H1 (cell line): Measurements from ENCODE around the gene TMEM223. TPM values are rescaled to one million over a fixed set of nuclear protein-coding genes. Genes with fewer than 3 reads are reported as not detected.

Source experiments
- CEBPB ChIP-seq: IDR thresholded peaks from 2 replicates; pipeline ENCODE4 v1.6.1; 2012; ENCODE audit warnings: low read depth, low read length
- JUN ChIP-seq: IDR thresholded peaks from 2 replicates; pipeline ENCODE4 v1.6.1; 2011; ENCODE audit warnings: low read depth, mild to moderate bottlenecking, improper control_type of control experiment, low read length
- PHF8 ChIP-seq: fragments of 200-600 bp; sonication (generic); conservative IDR thresholded peaks from 2 replicates; pipeline ENCODE4 v1.7.1; 2012; ENCODE audit warnings: low read depth, mild to moderate bottlenecking, inconsistent platforms, low read length, moderate library complexity
- POLR2AphosphoS5 ChIP-seq: IDR thresholded peaks from 2 replicates; pipeline ENCODE4 v1.6.1; 2011; ENCODE audit warnings: low read depth, low read length
- RBBP5 ChIP-seq: IDR thresholded peaks from 2 replicates; pipeline ENCODE4 v1.7.1; 2012; ENCODE audit warnings: low read depth, mild to moderate bottlenecking, inconsistent platforms, low read length, moderate library complexity, borderline replicate concordance
- RFX5 ChIP-seq: IDR thresholded peaks from 2 replicates; pipeline ENCODE4 v1.6.1; 2011; ENCODE audit warnings: low read depth, low read length, improper control_type of control experiment, borderline replicate concordance
- TAF1 ChIP-seq: IDR thresholded peaks from 2 replicates; pipeline ENCODE4 v1.6.1; 2011; ENCODE audit warnings: mild to moderate bottlenecking, low read depth, low read length
- TAF7 ChIP-seq: optimal IDR thresholded peaks from 2 replicates; pipeline ENCODE3; 2011; ENCODE audit warnings: low read depth, mild to moderate bottlenecking, inconsistent platforms, low read length, moderate library complexity, borderline replicate concordance
- YY1 ChIP-seq: IDR thresholded peaks from 2 replicates; pipeline ENCODE4 v1.6.1; 2011; ENCODE audit warnings: low read depth, mild to moderate bottlenecking, low read length
- polyA plus RNA-seq, 7 experiments: library from polyadenylated mRNA; depleted of rRNA in 3 of 7; stranded (reverse) in 5 of 7; unstranded in 2 of 7; fragments of >200 nt in 5 of 7; fragments of 200-250 nt in 2 of 7; gene quantifications; 1 replicate in 5 of 7; 2 replicates in 1 of 7; 4 replicates in 1 of 7; pipeline versions ENCODE4 v1.2.1 to v1.2.3, GENCODE V29; 2011 to 2013; ENCODE audit warnings: missing spikeins in 2 of 7, mixed read lengths in 2 of 7
- total RNA-seq: library from RNA; stranded (reverse); fragmentation: NEBNext Ultra II Directional; extraction: Animal tissue kit (Norgen Biotek cat#: 25700); gene quantifications from 2 replicates; pipeline ENCODE4 v1.2.1, GENCODE V29; 2021
- TF ChIP-seq, protein P1 (sequence below): fragments of 300-600 bp; sonication (generic); IDR thresholded peaks from 2 replicates; pipeline ENCODE4 v1.7.1; 2012; ENCODE audit warnings: low read length, moderate library complexity, mild to moderate bottlenecking, inconsistent platforms; ENCODE audit not compliant: insufficient replicate concordance

The TMEM223 gene
- total and polyA plus RNA-seq, 2 of the 8 experiments (the other 6 are each of a cell fraction or from before 2014, with no cell fraction given), result 22.9 to 64.1 TPM

DNA sequence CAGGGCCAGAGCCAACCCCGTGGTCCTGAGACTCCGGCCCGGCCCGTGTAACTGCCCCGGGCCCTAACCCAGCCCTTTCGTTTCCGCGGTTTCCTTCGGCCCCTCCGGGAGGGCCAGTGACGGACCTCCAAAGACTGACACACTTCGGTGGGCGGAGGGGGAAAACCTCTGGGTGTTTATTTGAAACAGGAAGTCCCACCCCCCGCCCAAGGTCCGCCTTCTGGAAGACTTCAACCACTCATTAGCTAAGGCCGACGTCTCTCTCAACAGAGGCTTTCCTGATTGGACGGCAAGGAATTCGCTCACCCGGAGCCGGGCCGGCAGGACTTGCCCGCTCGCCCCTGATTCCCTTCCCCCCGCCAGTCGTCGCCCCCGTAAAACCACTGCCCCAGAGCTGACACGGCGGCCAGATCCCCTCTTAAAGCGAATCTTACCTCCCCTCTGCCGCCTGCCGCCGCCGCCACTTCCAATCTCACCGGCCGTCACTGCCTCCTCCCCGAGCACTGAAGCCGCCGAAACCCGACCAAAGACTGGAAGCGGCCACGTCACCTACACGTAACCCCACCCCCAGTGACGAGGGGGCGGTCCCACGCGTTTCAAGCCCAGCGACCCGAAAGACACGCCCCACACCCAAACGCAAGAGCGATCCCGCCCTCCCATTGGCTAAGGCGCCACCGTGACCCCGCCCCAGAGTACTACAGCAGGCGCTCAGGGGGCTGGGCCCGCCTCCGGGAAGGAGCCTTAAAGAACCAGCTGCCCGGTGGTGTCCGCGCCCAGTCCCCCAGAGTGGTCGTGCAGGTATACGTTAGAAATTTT is 39.9 kb upstream of the TMEM223 start, which contains the start of gene STX5 (continued):
- peak; percentile 97 for TF ChIP-seq PHF8
- TF ChIP-seq TAF7, result peak; percentile 67
- TF ChIP-seq POLR2AphosphoS5, result peak; percentile 88; the same call in 1 of the 2 replicates
- 0 out of 2 replicates have a peak, but pooled peaks have one; percentile 28 for TF ChIP-seq RBBP5
- TF ChIP-seq JUN, result no peak
- peak; percentile 95 for TF ChIP-seq TAF1
- no peak; the same call in 1 of the 2 replicates for TF ChIP-seq RFX5
- TF ChIP-seq CEBPB, result no peak
- TF ChIP-seq YY1, result no peak
- TF ChIP-seq, protein P1, sequence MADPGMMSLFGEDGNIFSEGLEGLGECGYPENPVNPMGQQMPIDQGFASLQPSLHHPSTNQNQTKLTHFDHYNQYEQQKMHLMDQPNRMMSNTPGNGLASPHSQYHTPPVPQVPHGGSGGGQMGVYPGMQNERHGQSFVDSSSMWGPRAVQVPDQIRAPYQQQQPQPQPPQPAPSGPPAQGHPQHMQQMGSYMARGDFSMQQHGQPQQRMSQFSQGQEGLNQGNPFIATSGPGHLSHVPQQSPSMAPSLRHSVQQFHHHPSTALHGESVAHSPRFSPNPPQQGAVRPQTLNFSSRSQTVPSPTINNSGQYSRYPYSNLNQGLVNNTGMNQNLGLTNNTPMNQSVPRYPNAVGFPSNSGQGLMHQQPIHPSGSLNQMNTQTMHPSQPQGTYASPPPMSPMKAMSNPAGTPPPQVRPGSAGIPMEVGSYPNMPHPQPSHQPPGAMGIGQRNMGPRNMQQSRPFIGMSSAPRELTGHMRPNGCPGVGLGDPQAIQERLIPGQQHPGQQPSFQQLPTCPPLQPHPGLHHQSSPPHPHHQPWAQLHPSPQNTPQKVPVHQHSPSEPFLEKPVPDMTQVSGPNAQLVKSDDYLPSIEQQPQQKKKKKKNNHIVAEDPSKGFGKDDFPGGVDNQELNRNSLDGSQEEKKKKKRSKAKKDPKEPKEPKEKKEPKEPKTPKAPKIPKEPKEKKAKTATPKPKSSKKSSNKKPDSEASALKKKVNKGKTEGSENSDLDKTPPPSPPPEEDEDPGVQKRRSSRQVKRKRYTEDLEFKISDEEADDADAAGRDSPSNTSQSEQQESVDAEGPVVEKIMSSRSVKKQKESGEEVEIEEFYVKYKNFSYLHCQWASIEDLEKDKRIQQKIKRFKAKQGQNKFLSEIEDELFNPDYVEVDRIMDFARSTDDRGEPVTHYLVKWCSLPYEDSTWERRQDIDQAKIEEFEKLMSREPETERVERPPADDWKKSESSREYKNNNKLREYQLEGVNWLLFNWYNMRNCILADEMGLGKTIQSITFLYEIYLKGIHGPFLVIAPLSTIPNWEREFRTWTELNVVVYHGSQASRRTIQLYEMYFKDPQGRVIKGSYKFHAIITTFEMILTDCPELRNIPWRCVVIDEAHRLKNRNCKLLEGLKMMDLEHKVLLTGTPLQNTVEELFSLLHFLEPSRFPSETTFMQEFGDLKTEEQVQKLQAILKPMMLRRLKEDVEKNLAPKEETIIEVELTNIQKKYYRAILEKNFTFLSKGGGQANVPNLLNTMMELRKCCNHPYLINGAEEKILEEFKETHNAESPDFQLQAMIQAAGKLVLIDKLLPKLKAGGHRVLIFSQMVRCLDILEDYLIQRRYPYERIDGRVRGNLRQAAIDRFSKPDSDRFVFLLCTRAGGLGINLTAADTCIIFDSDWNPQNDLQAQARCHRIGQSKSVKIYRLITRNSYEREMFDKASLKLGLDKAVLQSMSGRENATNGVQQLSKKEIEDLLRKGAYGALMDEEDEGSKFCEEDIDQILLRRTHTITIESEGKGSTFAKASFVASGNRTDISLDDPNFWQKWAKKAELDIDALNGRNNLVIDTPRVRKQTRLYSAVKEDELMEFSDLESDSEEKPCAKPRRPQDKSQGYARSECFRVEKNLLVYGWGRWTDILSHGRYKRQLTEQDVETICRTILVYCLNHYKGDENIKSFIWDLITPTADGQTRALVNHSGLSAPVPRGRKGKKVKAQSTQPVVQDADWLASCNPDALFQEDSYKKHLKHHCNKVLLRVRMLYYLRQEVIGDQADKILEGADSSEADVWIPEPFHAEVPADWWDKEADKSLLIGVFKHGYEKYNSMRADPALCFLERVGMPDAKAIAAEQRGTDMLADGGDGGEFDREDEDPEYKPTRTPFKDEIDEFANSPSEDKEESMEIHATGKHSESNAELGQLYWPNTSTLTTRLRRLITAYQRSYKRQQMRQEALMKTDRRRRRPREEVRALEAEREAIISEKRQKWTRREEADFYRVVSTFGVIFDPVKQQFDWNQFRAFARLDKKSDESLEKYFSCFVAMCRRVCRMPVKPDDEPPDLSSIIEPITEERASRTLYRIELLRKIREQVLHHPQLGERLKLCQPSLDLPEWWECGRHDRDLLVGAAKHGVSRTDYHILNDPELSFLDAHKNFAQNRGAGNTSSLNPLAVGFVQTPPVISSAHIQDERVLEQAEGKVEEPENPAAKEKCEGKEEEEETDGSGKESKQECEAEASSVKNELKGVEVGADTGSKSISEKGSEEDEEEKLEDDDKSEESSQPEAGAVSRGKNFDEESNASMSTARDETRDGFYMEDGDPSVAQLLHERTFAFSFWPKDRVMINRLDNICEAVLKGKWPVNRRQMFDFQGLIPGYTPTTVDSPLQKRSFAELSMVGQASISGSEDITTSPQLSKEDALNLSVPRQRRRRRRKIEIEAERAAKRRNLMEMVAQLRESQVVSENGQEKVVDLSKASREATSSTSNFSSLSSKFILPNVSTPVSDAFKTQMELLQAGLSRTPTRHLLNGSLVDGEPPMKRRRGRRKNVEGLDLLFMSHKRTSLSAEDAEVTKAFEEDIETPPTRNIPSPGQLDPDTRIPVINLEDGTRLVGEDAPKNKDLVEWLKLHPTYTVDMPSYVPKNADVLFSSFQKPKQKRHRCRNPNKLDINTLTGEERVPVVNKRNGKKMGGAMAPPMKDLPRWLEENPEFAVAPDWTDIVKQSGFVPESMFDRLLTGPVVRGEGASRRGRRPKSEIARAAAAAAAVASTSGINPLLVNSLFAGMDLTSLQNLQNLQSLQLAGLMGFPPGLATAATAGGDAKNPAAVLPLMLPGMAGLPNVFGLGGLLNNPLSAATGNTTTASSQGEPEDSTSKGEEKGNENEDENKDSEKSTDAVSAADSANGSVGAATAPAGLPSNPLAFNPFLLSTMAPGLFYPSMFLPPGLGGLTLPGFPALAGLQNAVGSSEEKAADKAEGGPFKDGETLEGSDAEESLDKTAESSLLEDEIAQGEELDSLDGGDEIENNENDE, result no peak
